ENCODE data around the gene CSTPP1.

The CSTPP1 gene

DNA sequence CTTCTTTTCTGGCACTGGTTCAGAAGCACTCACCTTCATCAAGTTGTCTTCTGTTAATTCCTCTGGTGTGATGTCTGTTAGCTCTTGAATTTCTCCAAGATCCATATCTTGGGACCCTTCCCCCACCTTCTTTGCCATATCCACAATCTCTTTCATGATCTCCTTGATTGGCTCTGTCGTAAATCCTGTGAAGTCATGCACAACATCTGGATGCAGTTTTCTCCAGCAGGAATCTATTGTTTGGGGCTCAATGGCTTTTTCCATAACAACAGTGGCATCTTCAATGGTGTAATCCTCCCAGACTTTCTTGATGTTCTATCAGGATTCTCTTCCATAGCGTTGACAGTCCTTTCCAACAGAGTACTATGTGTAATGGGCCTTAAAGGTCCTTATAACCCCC is 96.9 kb downstream of the CSTPP1 start:
- Mint-ChIP-seq H3K27me3 (ENCODE audit: low read depth) (no peaks in the 10 kb centered on the region), H3K4me3 (no peak overlapping the region), H3K4me1 (no peaks in the 10 kb centered on the region), H3K9me3 (peaks cover 12% of the 10 kb centered on the region), H3K36me3 (ENCODE audit: low read depth) (peaks cover 27% of the 10 kb centered on the region), H3K27ac (no peak overlapping the region)
- TF ChIP-seq, protein P1, sequence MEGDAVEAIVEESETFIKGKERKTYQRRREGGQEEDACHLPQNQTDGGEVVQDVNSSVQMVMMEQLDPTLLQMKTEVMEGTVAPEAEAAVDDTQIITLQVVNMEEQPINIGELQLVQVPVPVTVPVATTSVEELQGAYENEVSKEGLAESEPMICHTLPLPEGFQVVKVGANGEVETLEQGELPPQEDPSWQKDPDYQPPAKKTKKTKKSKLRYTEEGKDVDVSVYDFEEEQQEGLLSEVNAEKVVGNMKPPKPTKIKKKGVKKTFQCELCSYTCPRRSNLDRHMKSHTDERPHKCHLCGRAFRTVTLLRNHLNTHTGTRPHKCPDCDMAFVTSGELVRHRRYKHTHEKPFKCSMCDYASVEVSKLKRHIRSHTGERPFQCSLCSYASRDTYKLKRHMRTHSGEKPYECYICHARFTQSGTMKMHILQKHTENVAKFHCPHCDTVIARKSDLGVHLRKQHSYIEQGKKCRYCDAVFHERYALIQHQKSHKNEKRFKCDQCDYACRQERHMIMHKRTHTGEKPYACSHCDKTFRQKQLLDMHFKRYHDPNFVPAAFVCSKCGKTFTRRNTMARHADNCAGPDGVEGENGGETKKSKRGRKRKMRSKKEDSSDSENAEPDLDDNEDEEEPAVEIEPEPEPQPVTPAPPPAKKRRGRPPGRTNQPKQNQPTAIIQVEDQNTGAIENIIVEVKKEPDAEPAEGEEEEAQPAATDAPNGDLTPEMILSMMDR (IDR thresholded peaks at IDR 0.05; ENCODE audit: unreplicated experiment in 3 of 3), result no peak

DNA sequence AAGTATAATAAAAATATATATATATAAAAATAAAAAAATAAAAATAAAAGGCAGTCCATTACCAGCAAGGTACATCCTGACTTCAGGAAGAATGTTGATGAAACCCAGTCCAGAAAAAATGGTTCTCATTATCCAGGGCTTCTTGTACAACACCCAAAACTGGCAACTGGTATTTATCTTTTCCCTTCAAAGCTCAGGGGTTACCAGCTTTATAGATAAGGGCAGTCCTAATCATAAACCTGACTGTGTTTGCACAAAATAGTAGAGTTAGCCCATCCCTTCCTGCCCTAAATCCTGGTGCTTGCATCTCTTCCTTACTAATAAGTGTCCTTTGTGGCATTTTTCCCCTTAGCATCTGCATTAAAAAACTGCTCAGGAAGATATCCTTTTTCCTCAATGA is 97.5 kb downstream of the CSTPP1 start:
- H3K9me3 Mint-ChIP-seq, result peaks cover 12% of the 10 kb centered on the region
- H3K36me3 Mint-ChIP-seq (ENCODE audit: low read depth), result peaks cover 28% of the 10 kb centered on the region
- TF ChIP-seq, protein P1 (IDR thresholded peaks at IDR 0.05; ENCODE audit: unreplicated experiment in 3 of 3), result no peak
- H3K4me1 Mint-ChIP-seq, result no peaks in the 10 kb centered on the region
- no peaks in the 10 kb centered on the region for H3K27me3 Mint-ChIP-seq (ENCODE audit: low read depth)
- no peak overlapping the region for H3K27ac Mint-ChIP-seq
- H3K4me3 Mint-ChIP-seq, result no peak overlapping the region

DNA sequence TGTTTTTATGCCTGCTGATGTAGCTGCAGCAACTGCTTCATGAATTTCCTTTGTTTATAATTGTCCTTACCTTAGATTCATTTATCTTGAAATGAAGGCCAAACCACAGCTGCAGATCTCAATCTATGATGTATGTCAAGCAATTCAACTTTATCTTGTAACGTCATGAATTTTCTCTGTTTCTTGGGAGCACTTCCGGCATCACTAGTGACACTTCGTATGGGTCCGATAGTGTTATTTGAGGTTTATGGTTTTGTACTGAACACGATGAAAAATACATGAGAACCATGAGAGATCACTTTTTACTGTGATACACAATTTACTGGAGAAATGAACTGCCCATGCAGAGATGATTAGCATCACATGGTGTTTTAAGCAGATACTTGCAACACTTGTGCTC is 98.5 kb downstream of the CSTPP1 start:
- Mint-ChIP-seq H3K4me3 (no peak overlapping the region), H3K9me3 (peaks cover 13% of the 10 kb centered on the region), H3K27ac (no peak overlapping the region), H3K4me1 (no peaks in the 10 kb centered on the region), H3K36me3 (ENCODE audit: low read depth) (peaks cover 36% of the 10 kb centered on the region), H3K27me3 (ENCODE audit: low read depth) (no peaks in the 10 kb centered on the region)
- TF ChIP-seq, protein P1 (IDR thresholded peaks at IDR 0.05; ENCODE audit: unreplicated experiment in 3 of 3), result no peak

DNA sequence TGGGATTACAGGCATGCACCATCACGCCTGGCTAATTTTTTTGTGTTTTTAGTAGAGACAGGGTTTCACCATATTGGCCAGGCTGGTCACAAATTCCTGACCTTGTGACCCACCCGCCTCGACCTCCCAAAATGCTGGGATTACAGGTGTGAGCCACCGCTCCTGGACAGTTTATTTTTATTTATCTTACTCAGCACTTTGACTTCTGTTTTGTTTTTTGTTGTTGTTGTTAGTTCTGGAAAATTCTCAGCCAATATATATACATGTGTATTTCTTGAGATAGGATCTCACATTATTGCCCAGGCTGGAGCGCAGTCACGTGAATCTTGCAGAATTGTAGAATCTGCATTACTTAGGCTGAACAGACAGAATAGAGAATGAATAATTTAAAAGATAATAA is 107.6 kb downstream of the CSTPP1 start:
- no peaks in the 10 kb centered on the region for H3K27me3 Mint-ChIP-seq (ENCODE audit: low read depth)
- TF ChIP-seq, protein P1 (IDR thresholded peaks at IDR 0.05; ENCODE audit: unreplicated experiment in 3 of 3), result no peak
- H3K9me3 Mint-ChIP-seq, result peaks cover 5% of the 10 kb centered on the region
- H3K36me3 Mint-ChIP-seq (ENCODE audit: low read depth), result peaks cover 21% of the 10 kb centered on the region
- H3K4me3 Mint-ChIP-seq, result no peak overlapping the region
- no peaks in the 10 kb centered on the region for H3K4me1 Mint-ChIP-seq
- no peak overlapping the region for H3K27ac Mint-ChIP-seq

DNA sequence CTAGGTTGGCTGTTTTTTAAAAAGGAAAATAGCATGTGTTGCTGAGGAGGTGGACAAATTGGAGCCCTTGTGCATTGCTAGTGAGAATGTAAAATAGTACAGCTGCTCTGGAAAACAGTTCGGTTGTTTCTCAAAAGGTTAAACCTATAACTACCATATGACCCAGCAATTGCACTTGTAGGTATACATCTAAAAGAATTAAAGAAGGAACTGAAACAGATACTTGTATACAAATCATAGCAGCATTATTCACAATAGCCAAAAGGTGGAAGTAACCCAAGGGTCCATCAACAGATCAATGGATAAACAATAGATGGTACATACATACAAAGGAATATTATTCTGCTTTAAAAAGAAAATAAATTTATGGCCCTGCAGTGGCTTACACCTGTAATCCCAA is 111.4 kb downstream of the CSTPP1 start:
- no peaks in the 10 kb centered on the region for H3K4me1 Mint-ChIP-seq
- no peaks in the 10 kb centered on the region for H3K9me3 Mint-ChIP-seq
- no peak overlapping the region for H3K4me3 Mint-ChIP-seq
- H3K27ac Mint-ChIP-seq, result no peak overlapping the region
- TF ChIP-seq, protein P1 (IDR thresholded peaks at IDR 0.05; ENCODE audit: unreplicated experiment in 3 of 3), result no peak
- no peaks in the 10 kb centered on the region for H3K27me3 Mint-ChIP-seq (ENCODE audit: low read depth)
- peaks cover 7% of the 10 kb centered on the region for H3K36me3 Mint-ChIP-seq (ENCODE audit: low read depth)

DNA sequence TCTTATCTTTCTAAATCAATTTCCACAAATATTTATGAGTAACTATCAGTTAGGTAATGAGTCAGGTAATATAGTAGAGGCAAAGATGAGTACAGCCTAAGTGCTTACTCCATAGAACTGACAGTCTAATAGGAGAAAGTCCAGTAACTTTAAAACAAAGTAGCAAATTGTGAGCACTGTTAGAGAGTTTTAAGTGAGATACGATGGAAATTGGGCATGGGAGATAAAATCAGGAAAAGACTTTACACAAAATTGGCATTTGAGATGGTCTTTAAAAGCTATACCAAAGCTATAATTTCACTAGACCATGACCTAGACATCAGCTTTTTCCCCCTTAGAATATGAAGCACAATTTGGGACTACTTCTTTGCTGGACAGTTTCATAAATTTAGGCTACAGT is 113.7 kb downstream of the CSTPP1 start:
- Mint-ChIP-seq H3K4me3 (no peak overlapping the region), H3K27ac (no peak overlapping the region), H3K36me3 (ENCODE audit: low read depth) (peaks cover 17% of the 10 kb centered on the region), H3K9me3 (peaks cover 3% of the 10 kb centered on the region), H3K4me1 (peaks cover 5% of the 10 kb centered on the region), H3K27me3 (ENCODE audit: low read depth) (no peaks in the 10 kb centered on the region)
- TF ChIP-seq, protein P1 (IDR thresholded peaks at IDR 0.05; ENCODE audit: unreplicated experiment in 3 of 3), result no peak
